Measurements from ENCODE around the gene ATP2B2. TPM values are rescaled to one million over a fixed set of nuclear protein-coding genes. Genes with fewer than 3 reads are reported as not detected.

The ATP2B2 gene
- total and polyA plus RNA-seq, 2 experiments from 2014 or later, result 0.66 to 1.8 TPM

DNA sequence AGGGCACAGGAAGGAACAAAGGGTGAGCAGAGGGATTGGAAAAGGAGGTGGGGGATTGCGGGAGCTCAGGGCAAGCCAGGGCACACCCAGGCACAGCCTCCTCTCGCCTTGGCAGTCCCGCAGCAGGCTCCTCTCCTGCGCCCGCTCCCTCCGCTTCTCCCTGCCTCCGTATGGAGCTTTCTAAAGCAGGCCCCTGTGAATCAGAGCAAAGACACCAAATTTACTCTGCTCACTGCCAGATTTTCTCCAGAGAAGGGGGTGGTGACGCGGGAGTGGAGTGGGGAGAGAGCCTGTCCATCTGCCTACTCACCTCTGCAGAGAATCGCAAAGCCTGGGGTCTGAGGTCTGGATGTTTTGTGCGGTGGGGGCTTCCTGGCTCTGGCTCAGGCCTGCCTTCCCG lies 20.0 kb downstream of the ATP2B2 start:
- Histone ChIP-seq H3K4me1 (ENCODE audit: insufficient read depth) (no peaks in the 10 kb centered on the region), H3K27me3 (no peaks in the 10 kb centered on the region), H3K9me3 (ENCODE audit: low read depth) (no peaks in the 10 kb centered on the region), H2AFZ (no peak overlapping the region), H3K27ac (no peak overlapping the region), H4K20me1 (ENCODE audit: insufficient read depth, poor library complexity, severe bottlenecking) (no peaks in the 10 kb centered on the region), H3K4me3 (no peak overlapping the region), H3K9me2 (replicated peaks; ENCODE audit: insufficient read depth) (no peaks in the 10 kb centered on the region), H3K79me2 (no peaks in the 10 kb centered on the region), H3K4me2 (no peak overlapping the region), H3K36me3 (replicated peaks; ENCODE audit: insufficient read depth, low read depth) (no peaks in the 10 kb centered on the region)
- 92% methylated on average over 12 of the region's 12 CpGs for WGBS (ENCODE audit: low lambda C conversion rate, missing lambda C conversion rate)
- no peak for DNase-seq (ENCODE audit: low spot score)
- TF ChIP-seq, protein P1, sequence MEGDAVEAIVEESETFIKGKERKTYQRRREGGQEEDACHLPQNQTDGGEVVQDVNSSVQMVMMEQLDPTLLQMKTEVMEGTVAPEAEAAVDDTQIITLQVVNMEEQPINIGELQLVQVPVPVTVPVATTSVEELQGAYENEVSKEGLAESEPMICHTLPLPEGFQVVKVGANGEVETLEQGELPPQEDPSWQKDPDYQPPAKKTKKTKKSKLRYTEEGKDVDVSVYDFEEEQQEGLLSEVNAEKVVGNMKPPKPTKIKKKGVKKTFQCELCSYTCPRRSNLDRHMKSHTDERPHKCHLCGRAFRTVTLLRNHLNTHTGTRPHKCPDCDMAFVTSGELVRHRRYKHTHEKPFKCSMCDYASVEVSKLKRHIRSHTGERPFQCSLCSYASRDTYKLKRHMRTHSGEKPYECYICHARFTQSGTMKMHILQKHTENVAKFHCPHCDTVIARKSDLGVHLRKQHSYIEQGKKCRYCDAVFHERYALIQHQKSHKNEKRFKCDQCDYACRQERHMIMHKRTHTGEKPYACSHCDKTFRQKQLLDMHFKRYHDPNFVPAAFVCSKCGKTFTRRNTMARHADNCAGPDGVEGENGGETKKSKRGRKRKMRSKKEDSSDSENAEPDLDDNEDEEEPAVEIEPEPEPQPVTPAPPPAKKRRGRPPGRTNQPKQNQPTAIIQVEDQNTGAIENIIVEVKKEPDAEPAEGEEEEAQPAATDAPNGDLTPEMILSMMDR (IDR thresholded peaks at IDR 0.05; ENCODE audit: poor library complexity), result no peak
- TF ChIP-seq EZH2phosphoT487 (IDR thresholded peaks at IDR 0.05; ENCODE audit: low read depth, severe bottlenecking, unreplicated experiment), result no peak
- TF ChIP-seq EZH2 (IDR thresholded peaks at IDR 0.05; ENCODE audit: borderline replicate concordance), result no peak

DNA sequence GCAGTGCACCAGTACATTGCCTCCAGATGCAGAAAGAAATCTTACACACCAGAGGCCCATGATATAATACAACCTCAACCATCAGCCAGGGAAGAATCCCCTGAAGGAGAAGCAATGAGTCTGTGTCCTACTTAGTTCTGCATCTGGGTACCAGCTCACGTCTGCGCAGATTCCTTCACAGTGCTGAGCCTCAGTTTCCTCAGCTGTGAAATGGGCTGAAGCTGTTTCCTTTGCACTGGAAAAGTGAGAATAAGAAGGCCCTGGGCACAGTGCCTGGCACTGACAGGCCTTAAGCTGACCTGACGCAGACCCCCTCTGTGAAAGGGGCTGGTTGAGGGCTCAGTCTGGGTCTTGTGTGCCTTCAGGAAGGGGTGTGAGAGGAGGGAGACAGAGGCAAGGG lies 20.7 kb downstream of the ATP2B2 start:
- WGBS (ENCODE audit: low lambda C conversion rate, missing lambda C conversion rate), result 90% methylated on average over 3 of the region's 3 CpGs
- H3K9me2 ChIP-seq (replicated peaks; ENCODE audit: insufficient read depth), result no peaks in the 10 kb centered on the region
- H3K36me3 ChIP-seq (replicated peaks; ENCODE audit: insufficient read depth, low read depth), result no peaks in the 10 kb centered on the region

DNA sequence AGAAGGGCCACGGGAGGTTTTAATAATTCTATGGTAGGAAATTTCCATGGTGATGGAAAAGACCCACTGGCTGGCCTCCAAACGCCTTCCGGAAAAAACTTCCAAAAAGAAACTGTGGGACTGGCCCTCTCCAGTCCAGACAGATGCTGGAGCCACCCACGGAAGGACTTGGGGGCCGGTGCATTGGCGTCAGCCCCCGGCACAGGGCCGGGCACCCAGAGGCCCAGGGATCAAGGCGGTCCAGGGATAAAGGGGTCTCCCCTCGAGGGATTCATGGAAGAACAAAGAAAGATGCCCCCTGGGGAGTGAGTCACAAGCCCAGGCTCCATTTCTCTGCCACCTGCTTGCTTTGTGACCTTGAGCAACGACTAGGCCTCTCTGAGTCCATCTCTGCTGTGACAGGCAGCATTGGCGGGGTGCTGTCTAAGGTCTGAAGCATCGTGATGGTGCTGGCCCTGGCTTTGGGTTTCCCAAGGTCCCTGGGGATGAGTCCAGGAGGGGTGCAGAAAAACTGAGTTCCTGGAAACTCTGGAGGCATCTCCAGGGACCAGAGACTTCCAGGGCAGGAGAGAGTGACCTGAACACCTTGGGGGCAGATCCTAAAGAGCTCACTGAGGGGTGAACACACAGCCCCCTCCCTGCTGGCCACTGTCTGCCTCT lies 21.6 kb downstream of the ATP2B2 start:
- H3K4me1 ChIP-seq (ENCODE audit: insufficient read depth), result no peaks in the 10 kb centered on the region
- H4K20me1 ChIP-seq (ENCODE audit: insufficient read depth, poor library complexity, severe bottlenecking), result no peaks in the 10 kb centered on the region
- TF ChIP-seq EZH2phosphoT487 (IDR thresholded peaks at IDR 0.05; ENCODE audit: low read depth, severe bottlenecking, unreplicated experiment) (no peak), EZH2 (IDR thresholded peaks at IDR 0.05; ENCODE audit: borderline replicate concordance) (no peak)
- TF ChIP-seq, protein P1 (IDR thresholded peaks at IDR 0.05; ENCODE audit: poor library complexity), result no peak
- no peak overlapping the region for H3K4me2 ChIP-seq
- H3K36me3 ChIP-seq (replicated peaks; ENCODE audit: insufficient read depth, low read depth), result no peaks in the 10 kb centered on the region
- no peaks in the 10 kb centered on the region for H3K27me3 ChIP-seq
- no peak overlapping the region for H3K4me3 ChIP-seq
- DNase-seq (ENCODE audit: low spot score), result no peak
- no peak overlapping the region for H3K27ac ChIP-seq
- H2AFZ ChIP-seq, result no peak overlapping the region
- 79% methylated on average over 13 of the region's 13 CpGs for WGBS (ENCODE audit: low lambda C conversion rate, missing lambda C conversion rate)
- no peaks in the 10 kb centered on the region for H3K79me2 ChIP-seq
- no peaks in the 10 kb centered on the region for H3K9me2 ChIP-seq (replicated peaks; ENCODE audit: insufficient read depth)
- no peaks in the 10 kb centered on the region for H3K9me3 ChIP-seq (ENCODE audit: low read depth)

More for the DNA sequence above, 20.7 kb downstream of the ATP2B2 start:
- no peak overlapping the region for H3K27ac ChIP-seq
- TF ChIP-seq, protein P1 (IDR thresholded peaks at IDR 0.05; ENCODE audit: poor library complexity), result no peak
- TF ChIP-seq EZH2phosphoT487 (IDR thresholded peaks at IDR 0.05; ENCODE audit: low read depth, severe bottlenecking, unreplicated experiment) (no peak), EZH2 (IDR thresholded peaks at IDR 0.05; ENCODE audit: borderline replicate concordance) (no peak)
- no peaks in the 10 kb centered on the region for H4K20me1 ChIP-seq (ENCODE audit: insufficient read depth, poor library complexity, severe bottlenecking)
- no peaks in the 10 kb centered on the region for H3K79me2 ChIP-seq
- DNase-seq (ENCODE audit: low spot score), result no peak
- no peaks in the 10 kb centered on the region for H3K9me3 ChIP-seq (ENCODE audit: low read depth)
- H3K4me1 ChIP-seq (ENCODE audit: insufficient read depth), result no peaks in the 10 kb centered on the region
- H3K4me3 ChIP-seq, result no peak overlapping the region
- H3K4me2 ChIP-seq, result no peak overlapping the region
- H2AFZ ChIP-seq, result no peak overlapping the region
- no peaks in the 10 kb centered on the region for H3K27me3 ChIP-seq
